ENCODE data around the gene DKK1.

Gene DKK1

DNA sequence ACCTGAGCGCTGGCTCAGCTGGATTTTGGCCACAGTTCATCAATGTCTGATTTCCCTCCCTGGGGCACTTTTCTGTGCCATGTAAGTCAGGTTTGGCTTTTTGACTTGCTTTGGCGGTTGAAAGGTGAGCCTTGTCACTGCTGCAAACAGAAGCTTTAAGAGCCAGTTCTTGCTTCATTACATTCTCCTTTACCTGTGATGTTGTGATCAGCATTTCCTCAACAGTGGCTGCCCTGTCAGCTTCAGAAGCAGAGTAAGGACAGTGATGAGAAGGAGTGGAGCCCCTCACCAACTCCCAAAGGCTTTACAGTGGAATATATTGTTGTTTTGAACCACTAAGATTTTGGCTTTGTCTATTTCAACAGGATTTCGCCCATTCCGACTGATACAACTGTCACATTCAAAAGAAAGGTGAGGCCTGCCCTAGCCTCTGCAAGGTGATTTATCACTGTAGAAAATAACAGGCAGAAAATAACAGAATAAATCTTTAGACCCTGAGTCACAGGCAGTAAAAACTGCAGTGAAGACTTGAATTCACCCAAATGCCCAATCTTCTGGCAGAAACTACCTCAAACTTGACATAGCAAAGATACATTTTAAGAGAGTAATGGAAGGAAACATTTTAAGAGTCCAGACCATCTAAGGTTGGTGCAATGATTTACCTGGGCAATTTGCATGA lies 13.3 kb upstream of the DKK1 start:
- in situ Hi-C loops (cut with HindIII; ENCODE audit: low pct_unique_long_range_greater_than_20kb, low sequenced_read_pairs): no loop called here
- TF ChIP-seq JUND (IDR thresholded peaks at IDR 0.05; ENCODE audit: low read depth): no peak
- DNase-seq (ENCODE audit: low read depth in 1 of 2, low spot score in 1 of 2): peak in 1 of 2 experiments; percentile 24

DNA sequence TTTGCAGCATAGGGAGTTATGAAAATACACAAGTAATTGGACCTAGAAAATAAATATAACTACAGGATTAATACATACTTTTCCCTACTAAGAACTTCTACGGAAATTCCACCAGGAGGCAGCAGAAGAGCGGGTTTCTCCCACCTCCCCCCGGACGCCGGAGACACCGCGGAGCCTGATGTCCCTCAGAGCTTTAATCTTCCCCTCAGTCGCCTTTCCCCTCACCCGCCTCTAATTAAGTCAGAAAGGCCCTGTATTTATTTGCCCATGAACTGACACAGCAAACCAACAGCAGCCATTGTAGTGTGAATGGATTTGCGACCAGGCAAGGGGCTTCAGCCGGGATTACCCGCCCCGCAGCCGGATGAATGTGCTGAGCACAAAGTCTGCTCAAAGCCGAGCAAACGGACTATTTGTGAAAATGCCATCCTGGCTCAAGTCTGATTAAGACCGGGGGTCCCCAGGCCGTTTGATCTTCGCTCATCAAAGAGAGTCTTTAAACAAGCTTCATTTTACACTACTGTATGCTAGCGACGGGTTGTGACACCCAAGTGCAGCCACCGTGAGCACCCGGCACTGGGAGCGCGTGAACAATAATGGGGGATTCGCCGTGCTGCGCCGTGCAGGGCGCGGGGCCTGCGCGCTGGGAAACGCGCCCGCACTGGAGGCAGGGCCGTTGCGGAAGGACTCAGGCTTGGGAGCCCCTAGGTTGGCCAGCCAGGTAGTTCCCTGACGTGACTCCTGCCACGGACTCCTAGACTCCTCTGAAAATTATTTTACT lies 5.6 kb upstream of the DKK1 start:
- peak; percentile 72 to 82 for DNase-seq (ENCODE audit: low read depth in 1 of 2, low spot score in 1 of 2)
- in situ Hi-C loops (cut with HindIII; ENCODE audit: low pct_unique_long_range_greater_than_20kb, low sequenced_read_pairs): no loop called here
- no peak for TF ChIP-seq JUND (IDR thresholded peaks at IDR 0.05; ENCODE audit: low read depth)

DNA sequence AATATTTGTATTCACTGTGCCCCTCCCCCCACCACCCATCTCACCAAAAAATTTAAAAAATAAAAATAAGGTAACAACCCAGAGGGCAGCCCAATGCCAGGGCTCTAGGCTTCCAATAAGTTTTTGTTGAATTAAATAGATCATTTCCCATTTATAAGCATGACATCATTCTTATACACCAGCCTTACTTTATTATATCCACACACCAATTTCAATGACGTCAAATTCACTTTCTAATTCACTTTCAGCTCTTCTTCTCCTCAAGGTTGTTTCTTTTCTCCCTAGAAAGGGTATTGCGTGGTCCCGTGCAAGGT lies 1.2 kb upstream of the DKK1 start:
- no peak for TF ChIP-seq JUND (IDR thresholded peaks at IDR 0.05; ENCODE audit: low read depth)
- no peak for DNase-seq (ENCODE audit: low read depth in 1 of 2, low spot score in 1 of 2)
- in situ Hi-C loops (cut with HindIII; ENCODE audit: low pct_unique_long_range_greater_than_20kb, low sequenced_read_pairs): no loop called here

DNA sequence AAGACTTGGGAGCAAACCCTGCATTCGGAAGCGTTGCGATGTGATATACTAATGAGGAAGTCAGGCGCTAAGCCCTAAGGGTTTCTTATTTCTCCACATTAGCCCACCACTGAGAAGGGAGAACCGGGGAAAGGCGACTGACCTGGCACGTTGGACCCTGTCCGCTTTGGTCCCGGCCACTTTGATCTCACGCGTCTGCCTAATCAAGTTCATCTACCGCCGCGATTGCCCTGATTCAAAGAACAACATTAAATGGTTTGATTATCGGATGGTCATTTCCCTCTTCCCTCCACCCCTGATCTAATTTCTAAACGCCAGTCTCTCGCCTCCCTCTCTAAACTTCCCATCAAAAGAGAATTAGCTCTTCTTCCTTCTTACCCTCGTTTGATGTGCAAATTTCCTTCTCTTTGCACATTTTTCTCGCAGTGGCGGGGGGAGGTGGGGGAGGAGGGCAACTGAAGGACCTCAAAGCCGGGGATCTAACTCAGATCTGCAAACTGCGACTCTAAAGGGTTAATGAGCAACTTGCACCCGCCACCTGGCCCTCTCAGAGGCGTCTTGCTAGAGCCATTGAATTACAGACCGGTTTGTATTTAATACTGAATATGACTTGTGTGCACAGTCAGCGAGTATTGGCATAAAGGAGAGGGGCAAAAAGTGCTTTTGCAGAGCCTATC lies 687 bp upstream of the DKK1 start:
- in situ Hi-C loops (cut with HindIII; ENCODE audit: low pct_unique_long_range_greater_than_20kb, low sequenced_read_pairs): no loop called here
- peak in 1 of 2 experiments; percentile 21 for DNase-seq (ENCODE audit: low read depth in 1 of 2, low spot score in 1 of 2)

DNA sequence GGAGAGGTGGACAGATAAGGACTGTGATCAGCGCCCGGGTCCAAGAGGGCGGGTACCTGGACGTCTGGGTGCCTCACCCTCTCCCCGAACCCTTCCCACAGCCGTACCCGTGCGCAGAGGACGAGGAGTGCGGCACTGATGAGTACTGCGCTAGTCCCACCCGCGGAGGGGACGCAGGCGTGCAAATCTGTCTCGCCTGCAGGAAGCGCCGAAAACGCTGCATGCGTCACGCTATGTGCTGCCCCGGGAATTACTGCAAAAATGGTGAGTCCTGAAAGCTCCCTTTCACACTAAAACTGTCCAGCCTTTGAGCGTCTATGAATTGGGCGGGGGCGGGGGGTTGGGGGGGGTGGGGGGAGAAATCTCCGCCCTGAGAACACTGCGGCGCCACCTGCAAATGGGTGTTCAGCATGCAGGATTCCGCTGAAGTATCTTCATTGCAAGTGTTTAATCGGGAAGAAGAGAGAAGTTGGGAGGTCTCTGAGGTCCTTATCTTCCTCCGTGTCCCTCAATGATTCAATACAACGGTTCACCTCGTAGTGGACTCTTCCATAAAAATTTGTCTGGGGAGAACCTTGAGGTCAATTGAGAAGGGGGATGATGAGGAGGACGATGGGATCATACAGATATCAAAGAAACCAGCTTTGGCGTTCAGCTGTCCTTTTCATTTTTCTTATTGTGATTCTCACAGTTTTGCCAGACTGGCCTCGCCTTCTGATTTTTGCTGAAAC lies 906 bp downstream of the DKK1 start:
- in situ Hi-C loops (cut with HindIII; ENCODE audit: low pct_unique_long_range_greater_than_20kb, low sequenced_read_pairs): no loop called here
- no peak for DNase-seq (ENCODE audit: low read depth in 1 of 2, low spot score in 1 of 2)
- TF ChIP-seq JUND (IDR thresholded peaks at IDR 0.05; ENCODE audit: low read depth): no peak

More for the DNA sequence above, 687 bp upstream of the DKK1 start:
- TF ChIP-seq JUND (IDR thresholded peaks at IDR 0.05; ENCODE audit: low read depth): no peak

DNA sequence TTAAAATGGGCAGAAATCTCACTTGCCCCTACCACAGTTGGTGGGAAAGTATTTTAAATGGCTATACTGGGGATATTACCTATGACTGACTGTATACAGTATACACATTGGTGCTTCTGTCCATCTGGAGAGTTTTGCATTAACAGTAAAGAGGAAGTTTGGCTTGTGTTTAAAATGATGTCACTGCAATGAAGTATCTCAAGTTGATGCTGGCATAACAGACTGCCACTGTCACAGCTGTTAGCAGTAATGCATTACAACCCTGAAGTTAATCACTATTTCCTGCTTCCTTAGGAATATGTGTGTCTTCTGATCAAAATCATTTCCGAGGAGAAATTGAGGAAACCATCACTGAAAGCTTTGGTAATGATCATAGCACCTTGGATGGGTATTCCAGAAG lies 1.9 kb downstream of the DKK1 start:
- no peak for TF ChIP-seq JUND (IDR thresholded peaks at IDR 0.05; ENCODE audit: low read depth)
- no peak for DNase-seq (ENCODE audit: low read depth in 1 of 2, low spot score in 1 of 2)
- in situ Hi-C loops (cut with HindIII; ENCODE audit: low pct_unique_long_range_greater_than_20kb, low sequenced_read_pairs): no loop called here

DNA sequence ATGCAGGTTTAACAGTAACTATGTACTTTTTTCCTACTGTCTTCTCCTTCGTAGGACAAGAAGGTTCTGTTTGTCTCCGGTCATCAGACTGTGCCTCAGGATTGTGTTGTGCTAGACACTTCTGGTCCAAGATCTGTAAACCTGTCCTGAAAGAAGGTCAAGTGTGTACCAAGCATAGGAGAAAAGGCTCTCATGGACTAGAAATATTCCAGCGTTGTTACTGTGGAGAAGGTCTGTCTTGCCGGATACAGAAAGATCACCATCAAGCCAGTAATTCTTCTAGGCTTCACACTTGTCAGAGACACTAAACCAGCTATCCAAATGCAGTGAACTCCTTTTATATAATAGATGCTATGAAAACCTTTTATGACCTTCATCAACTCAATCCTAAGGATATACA lies 2.4 kb downstream of the DKK1 start:
- TF ChIP-seq JUND (IDR thresholded peaks at IDR 0.05; ENCODE audit: low read depth): no peak
- in situ Hi-C loops (cut with HindIII; ENCODE audit: low pct_unique_long_range_greater_than_20kb, low sequenced_read_pairs): no loop called here

DNA sequence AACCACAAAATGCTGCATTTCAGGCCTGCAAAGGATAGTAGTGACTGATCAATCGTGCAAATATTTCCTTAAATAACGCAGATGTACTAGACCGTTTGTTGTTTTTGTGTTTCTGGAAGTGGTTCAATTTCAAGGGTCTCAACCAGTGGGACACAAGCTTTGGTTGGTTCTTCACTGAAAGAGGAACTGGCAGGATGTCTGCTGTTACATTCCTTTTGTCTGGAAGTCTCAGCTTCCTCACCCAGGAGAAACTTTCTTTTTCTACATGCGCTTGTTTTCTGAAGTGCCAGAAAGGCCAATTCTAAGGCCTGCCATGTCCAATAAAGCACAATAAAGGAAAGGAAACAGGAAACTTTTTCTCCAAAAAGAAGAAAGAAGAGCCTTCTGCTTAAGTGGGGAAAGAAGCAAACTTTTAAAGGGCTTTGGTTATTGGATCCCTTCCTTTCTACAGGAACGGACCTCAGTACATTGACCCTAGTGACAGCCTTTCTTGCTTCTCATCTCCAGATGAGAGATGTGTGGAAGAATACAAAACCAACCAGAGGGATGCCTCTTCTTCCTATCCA lies 4.1 kb downstream of the DKK1 start:
- DNase-seq (ENCODE audit: low read depth in 1 of 2, low spot score in 1 of 2): no peak
- in situ Hi-C loops (cut with HindIII; ENCODE audit: low pct_unique_long_range_greater_than_20kb, low sequenced_read_pairs): no loop called here
- no peak for TF ChIP-seq JUND (IDR thresholded peaks at IDR 0.05; ENCODE audit: low read depth)

More for the DNA sequence above, 2.4 kb downstream of the DKK1 start:
- no peak for DNase-seq (ENCODE audit: low read depth in 1 of 2, low spot score in 1 of 2)

DNA sequence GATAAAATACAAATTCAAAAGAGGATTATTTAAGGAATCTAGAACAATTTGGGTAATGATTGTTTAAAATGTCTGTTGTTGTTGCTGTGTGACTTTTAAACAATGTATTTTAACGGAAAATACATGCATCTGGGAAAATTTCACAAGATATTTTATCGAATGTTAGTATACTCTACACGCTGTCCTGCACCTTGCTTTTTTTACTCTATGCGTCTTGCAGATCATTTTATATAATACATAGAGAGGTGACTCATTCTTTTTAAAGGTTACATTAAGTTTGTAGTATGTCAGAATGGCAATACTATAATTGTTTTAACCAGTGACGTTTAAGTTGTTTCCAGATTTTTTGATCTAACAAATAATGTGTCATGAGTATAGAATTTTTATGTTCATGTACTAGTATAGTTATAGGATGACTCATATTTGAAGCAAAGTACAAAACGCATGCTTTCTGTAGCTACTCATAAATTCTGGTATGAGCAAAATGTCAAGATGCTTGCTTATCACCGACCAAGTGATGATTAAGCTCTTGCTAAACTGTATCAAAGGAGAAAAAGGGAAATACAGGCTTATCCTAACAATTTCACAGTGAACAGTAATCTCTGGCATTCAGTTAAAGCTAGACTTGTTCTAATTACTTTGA lies 4.9 kb downstream of the DKK1 start:
- no peak for DNase-seq (ENCODE audit: low read depth in 1 of 2, low spot score in 1 of 2)
- in situ Hi-C loops (cut with HindIII; ENCODE audit: low pct_unique_long_range_greater_than_20kb, low sequenced_read_pairs): no loop called here
- no peak for TF ChIP-seq JUND (IDR thresholded peaks at IDR 0.05; ENCODE audit: low read depth)

DNA sequence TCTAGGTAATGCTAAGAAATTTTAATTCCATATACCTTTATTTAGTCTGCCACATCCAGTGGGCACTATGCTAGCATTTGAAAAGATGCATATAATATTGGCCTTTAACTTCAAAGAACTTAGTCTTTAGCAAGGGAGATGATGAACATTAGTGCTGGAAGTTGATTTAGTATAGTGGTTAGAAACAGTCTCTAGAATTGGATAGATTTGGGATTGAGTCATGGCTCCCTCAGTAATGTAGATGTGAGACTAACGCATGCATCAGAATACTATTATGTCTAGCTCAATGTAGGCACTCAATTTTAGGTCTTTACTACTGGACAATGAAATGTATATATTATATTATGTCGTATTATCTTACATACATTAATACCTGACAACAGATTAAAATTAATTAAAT lies 5.8 kb downstream of the DKK1 start:
- in situ Hi-C loops (cut with HindIII; ENCODE audit: low pct_unique_long_range_greater_than_20kb, low sequenced_read_pairs): no loop called here
- no peak for TF ChIP-seq JUND (IDR thresholded peaks at IDR 0.05; ENCODE audit: low read depth)
- no peak for DNase-seq (ENCODE audit: low read depth in 1 of 2, low spot score in 1 of 2)

DNA sequence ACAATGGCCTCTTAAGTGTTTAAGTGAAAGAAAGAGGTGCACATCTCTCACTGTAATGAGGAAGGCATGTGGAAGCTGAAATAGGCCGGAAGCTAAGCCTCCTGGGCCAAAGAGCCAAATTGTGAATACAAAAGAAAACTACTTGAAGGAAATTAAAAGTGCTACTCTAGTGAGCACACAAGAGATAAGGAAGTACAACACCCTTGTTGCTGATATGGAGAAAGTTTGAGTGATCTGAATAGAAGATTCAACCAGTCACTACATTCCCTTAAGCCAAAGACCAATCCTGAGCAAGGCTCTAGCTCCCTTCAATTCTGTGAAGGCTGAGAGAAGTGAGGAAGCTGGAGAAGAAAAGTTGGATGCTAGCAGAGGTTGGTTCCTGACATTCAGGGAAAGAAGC lies 8.2 kb downstream of the DKK1 start:
- no peak for DNase-seq (ENCODE audit: low read depth in 1 of 2, low spot score in 1 of 2)
- in situ Hi-C loops (cut with HindIII; ENCODE audit: low pct_unique_long_range_greater_than_20kb, low sequenced_read_pairs): no loop called here
- no peak for TF ChIP-seq JUND (IDR thresholded peaks at IDR 0.05; ENCODE audit: low read depth)

DNA sequence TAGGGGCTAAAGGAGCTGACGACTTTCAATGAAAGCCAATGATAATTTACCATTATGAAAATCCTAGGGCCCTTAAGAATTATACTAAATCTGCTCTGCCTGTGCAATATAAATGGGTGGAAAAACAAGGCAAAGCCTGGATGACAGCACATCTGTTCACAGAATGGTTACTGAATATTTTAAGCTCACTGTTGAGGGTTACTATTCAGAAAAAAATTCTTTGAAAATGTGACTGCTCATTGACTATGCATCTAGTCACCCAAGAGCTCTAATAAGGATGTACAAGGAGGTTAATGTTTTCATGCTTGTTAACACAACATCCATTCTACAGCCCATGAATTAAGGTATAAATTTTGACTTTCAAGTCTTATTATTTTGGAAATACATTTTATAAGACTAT lies 8.9 kb downstream of the DKK1 start:
- no peak for TF ChIP-seq JUND (IDR thresholded peaks at IDR 0.05; ENCODE audit: low read depth)
- DNase-seq (ENCODE audit: low read depth in 1 of 2, low spot score in 1 of 2): no peak
- in situ Hi-C loops (cut with HindIII; ENCODE audit: low pct_unique_long_range_greater_than_20kb, low sequenced_read_pairs): no loop called here

Data from T47D (cell line).